ENCODE data around the gene TMTC2. TPM values are rescaled to one million over a fixed set of nuclear protein-coding genes. Genes with fewer than 3 reads are reported as not detected.

The TMTC2 gene
- total RNA-seq, 1 donor from 2014 or later, result 25.5 TPM

DNA sequence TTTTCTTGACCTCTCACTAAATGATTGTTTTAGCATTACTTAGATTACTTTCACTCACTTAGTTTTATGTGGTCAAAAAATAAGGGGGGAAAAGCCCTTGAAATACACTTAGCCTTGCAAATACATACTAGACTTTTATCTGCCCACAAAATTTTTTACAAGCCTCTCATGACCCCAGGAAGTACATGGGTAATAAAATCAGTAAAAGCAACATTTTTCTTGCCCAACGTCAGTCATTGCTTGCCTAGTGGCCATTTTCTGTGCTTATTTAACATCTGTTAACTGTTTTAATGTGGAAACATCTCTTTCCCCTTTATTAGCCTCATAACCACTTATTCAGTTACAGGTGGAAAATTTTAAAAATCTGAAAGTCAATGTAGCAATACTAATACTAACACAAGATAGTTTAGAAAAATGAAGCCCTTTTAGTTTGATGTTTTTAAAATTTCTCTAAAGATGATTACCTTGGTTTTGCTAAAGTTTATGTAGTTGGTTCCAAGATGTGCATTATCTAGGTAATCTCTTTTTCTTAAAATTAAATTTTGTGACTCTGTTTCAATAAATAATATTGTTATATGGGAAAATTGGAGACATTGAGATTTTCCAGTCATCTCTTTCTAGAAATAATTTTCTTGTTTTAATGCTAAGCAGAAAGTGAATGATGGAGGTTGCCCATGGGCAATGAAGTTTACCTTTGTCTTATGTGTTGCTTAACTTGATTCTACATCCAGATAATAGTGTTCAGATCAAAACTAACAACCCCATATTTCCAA is 175.5 kb downstream of the TMTC2 start:
- no peak for ATAC-seq
- DNase-seq (ENCODE audit: low spot score), result no peak
- intact Hi-C loops (cut with DNase I), result no loop called here

DNA sequence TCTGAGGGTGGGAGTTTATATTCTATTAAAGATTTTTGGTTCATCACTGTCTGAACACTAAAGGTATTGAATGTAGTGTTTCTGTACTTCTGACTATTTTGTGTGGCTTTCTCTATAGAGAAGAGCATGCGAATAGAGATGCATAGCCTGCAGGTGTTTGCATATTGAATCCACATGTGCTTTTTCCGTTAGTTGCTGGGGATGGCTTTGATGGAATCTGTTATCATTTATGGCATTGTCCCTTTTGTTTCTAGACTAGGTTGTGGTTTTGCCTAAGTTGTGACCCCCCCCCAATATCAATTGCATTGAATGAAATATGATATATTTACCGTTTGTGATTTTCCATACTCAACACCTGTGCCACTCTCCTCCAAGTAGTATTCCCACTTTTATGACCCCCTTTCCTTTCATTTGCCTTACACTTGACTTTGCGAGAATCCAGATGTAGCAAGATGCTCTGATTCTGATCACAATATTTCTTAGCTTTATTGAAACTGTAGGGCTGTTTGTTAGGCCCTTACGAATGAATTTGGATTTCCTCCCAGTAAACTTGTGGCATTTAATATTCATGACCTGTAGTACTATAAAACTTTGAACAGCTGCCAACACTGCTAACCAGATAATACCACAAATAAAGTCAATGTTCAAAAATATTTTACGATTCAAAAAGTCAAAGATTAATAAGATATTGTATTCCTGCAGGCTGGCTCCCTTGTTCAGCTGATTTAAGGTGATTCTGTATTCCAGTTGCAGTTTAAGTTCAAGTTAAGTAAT is 176.4 kb downstream of the TMTC2 start:
- no peak for DNase-seq (ENCODE audit: low spot score)
- no peak for ATAC-seq
- intact Hi-C loops (cut with DNase I), result no loop called here

- intact Hi-C loops (cut with DNase I), result no loop called here
- DNase-seq (ENCODE audit: low spot score), result no peak
- no peak for ATAC-seq
These were observed 179.6 kb downstream of the TMTC2 start for GRCh38 chr12:82866227-82866775.

DNA sequence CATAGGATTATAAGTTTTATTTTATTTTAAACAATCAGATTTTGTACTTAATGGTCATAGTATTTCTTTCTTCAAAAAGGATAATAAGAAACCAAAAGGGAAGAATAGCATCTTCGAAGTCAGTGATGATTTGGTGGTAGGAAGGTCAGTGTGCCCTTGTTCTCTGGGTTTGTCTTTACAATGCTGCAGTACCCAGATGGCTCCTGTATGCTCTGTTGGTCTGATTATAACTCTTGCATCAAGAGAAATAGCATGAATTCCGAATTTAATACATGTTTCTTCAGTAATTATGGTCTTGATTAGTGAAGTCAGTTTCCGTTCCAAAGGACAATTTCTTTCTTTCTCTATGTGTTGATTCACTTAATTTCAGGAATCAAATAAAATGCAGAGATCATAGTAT is 180.2 kb downstream of the TMTC2 start:
- DNase-seq (ENCODE audit: low spot score) (no peak), ATAC-seq (no peak)
- intact Hi-C loops (cut with DNase I), result no loop called here

GRCh38 chr12:82867762-82868500 is 181.2 kb downstream of the TMTC2 start:
- DNase-seq (ENCODE audit: low spot score), result no peak
- intact Hi-C loops (cut with DNase I), result no loop called here
- no peak for ATAC-seq

DNA sequence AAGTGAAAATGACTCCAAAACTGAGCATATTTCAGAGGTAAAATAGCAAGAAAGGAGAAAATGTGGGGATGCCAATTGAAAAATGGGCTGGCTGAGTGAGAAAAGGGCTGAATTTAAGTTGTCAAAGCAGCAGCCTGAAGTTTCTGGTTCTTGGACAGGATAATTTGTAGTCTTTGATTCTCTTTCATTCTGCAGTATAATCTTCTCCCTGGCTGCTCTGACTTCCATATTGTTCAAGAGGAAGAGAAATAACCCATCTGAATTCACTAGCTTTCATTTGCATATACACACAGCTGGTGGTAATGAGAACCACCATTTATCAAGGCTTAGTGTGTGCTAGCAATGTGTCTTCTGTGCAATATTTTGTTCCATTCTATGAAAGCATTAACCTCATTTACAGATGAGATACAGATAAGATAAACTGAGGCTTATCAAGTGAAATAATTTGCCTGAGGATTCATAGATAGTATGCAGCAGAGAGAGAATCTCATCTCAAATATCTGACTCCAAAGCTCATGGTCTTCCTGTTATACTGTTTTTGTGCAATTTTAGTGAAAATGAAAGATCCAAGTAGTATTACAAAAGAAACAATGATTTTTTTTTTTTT is 184.2 kb downstream of the TMTC2 start:
- DNase-seq (ENCODE audit: low spot score) (no peak), ATAC-seq (no peak)
- intact Hi-C loops (cut with DNase I), result no loop called here

GRCh38 chr12:82872088-82872487 is 185.4 kb downstream of the TMTC2 start:
- DNase-seq (ENCODE audit: low spot score) (no peak), ATAC-seq (no peak)
- intact Hi-C loops (cut with DNase I), result no loop called here

DNA sequence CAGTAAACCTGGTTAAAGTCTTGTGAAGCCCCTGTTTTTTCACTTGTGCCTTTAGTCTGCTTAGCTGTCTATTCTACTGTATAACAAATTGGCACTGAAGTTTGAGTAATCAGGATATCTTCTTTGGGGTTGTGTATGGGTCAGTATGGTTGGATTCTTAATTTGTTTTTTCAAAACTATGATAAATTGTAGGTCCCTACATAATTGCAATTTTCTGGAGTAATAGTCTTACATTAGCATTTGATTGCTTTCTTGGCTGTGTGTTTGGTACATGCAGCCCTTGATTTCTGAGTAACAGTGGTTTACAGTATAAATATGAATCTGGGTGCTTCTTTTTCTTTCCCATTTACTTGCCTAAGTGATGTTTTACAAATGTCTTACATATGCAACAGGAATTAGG is 186.6 kb downstream of the TMTC2 start:
- intact Hi-C loops (cut with DNase I), result no loop called here

DNA sequence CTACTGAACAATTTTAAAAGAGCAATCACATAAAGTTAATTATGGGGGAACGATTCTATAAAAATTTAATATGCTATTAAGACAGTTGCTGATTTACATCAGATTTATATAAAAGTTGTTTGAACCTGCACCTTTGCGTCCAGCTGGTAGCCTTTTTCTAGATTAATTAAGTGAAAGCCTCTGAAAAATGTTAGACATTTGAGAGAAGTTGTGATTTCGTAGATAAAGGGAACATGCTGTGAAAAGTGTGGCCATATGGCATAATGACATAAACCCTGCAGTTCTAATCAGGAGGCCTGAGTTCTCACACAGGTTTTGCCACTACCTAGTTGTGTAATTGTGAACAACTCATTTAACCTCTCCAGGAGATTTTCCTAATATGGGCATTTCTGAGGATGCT is 187.2 kb downstream of the TMTC2 start:
- intact Hi-C loops (cut with DNase I), result no loop called here
- DNase-seq (ENCODE audit: low spot score), result no peak
- ATAC-seq, result no peak

More for the DNA sequence above, 186.6 kb downstream of the TMTC2 start:
- DNase-seq (ENCODE audit: low spot score), result no peak
- no peak for ATAC-seq

- DNase-seq (ENCODE audit: low spot score) (no peak), ATAC-seq (no peak)
- intact Hi-C loops (cut with DNase I), result no loop called here
These were observed 188.2 kb downstream of the TMTC2 start for GRCh38 chr12:82874945-82875344.

GRCh38 chr12:82876075-82876474 is 189.4 kb downstream of the TMTC2 start:
- intact Hi-C loops (cut with DNase I), result no loop called here
- ATAC-seq (no peak), DNase-seq (ENCODE audit: low spot score) (no peak)

DNA sequence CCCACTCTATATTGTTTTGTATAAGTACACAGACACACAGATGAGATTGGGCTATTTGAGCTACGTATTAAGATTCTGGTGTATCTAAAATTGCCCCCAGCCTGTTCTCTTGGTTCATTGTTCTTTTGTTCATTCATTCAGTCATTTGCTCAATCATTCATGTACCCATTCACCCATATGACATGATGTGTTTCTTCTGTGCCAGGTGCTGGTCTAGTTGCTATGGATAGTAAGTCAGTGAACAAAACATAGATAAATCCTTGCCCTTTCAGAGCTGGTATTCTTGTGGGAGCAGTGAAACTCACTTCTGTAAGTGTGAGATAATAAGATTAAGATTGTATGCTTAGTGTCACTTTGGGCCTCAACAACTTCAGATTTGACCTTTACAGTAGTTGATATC is 191.3 kb downstream of the TMTC2 start:
- intact Hi-C loops (cut with DNase I), result no loop called here
- DNase-seq (ENCODE audit: low spot score), result no peak
- ATAC-seq, result no peak

DNA sequence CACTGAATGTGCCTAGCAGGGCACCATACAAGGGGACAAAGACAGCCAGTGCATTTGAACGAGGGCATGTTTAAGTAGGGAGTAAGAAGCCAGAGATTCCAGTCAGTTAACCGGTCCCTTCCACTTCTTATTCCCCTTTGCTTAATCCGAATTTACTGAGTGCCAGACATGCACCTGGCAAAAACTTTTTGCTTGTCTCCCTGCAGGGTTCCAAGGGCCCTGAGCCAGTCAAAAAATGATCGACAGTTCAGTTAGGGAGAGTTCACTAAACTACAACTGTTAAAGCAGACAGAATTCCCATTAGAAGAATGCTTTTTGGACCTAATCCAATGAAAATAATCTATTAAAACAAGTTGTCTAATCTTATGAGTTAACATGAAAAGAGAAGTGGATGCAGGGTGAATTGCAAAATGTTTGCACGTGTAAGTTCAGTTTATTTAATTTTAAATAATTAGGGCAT is 193.8 kb downstream of the TMTC2 start:
- DNase-seq (ENCODE audit: low spot score), result no peak
- intact Hi-C loops (cut with DNase I), result no loop called here
- no peak for ATAC-seq

GRCh38 chr12:82883394-82884355 is 197.0 kb downstream of the TMTC2 start:
- DNase-seq (ENCODE audit: low spot score), result no peak
- ATAC-seq, result no peak
- intact Hi-C loops (cut with DNase I), result no loop called here

DNA sequence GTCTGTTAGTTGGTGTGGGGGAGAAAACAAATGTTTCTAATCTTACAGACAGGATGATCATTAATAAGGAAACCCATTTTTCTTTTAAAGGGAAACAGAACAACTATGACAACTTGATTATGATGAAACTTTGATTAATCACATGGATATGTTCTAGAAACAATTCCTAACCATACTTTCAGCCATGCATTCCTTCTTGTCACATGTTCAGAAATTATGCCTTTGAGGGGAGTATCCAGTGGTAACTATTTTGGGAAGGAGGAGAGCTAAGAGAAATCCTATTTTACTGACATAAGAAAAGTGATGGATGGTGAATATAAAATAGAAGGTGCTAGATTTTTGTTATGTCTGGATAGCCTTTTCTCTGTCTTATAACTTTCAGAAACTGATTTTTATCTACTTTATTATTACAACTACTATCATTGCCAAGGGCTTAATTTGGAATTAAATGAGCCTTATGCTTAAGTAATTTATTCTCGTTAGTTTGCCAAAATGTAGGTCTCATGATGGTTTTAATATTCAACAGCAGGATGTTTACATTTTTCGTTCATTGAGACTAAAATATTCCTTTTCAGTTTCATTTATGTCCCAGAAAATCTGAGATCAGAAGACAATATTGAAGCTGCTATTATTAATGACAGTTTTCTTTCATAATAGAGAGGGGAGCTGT is 200.1 kb downstream of the TMTC2 start:
- DNase-seq (ENCODE audit: low spot score), result no peak
- intact Hi-C loops (cut with DNase I), result no loop called here
- ATAC-seq, result no peak

DNA sequence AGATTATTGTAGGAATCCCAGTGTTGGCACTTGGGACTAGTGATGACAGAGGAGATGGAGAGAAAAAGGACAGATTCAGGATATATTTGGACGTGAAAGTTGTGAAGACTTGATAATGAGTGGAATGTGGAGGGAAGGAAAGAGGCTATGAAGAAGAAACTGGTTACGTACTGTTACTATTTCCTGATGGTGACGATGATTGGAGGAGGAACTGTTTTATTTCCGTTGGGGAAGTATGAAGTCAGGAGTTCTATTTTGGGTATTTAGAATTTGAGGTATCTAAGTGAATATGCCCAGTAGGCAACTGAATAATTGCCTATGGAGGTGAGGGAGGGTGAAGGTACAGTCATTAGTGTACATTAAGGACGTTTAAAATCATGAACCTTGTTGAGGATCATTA is 207.2 kb downstream of the TMTC2 start:
- intact Hi-C loops (cut with DNase I), result no loop called here
- ATAC-seq (no peak), DNase-seq (ENCODE audit: low spot score) (no peak)

GRCh38 chr12:82896277-82896676 is 209.6 kb downstream of the TMTC2 start:
- DNase-seq (ENCODE audit: low spot score) (no peak), ATAC-seq (no peak)
- intact Hi-C loops (cut with DNase I), result no loop called here

DNA sequence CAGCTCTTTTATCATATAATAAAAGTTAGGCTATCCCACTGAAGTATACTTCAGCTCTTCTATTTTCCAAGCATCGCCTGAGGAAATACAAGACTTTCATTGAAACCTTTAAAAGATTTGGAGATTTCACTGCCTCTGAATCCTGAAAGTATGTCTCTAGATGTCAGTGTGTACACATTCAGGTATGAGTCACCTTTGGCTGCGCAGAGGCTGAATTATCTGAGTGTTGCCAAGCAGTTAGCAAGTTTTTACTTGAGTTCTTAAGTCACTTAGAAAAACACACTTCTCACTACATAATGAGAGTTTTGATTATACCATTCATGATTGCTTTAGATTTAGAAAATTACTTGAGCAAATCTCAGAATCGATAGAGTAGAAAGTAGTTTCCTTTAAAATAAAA is 210.3 kb downstream of the TMTC2 start:
- ATAC-seq (no peak), DNase-seq (ENCODE audit: low spot score) (no peak)
- intact Hi-C loops (cut with DNase I), result no loop called here

Measured in sciatic nerve (tissue), 2 donors.